Hepatocyte (in vitro differentiated cells): ENCODE measurements around the gene NHSL2. TPM values are rescaled to one million over a fixed set of nuclear protein-coding genes. Genes with fewer than 3 reads are reported as not detected.

ENCODE experiments used
- DNase-seq: peaks from one replicate; pipeline ENCODE4 v3.0.0-alpha.2; 2016; ENCODE audit warnings: low spot score
- H2AFZ ChIP-seq: fragments of 200-600 bp; sonication (generic); 2 replicates; pipeline ENCODE4 v1.6.0; 2016; ENCODE audit warnings: antibody characterized with exemption, mild to moderate bottlenecking
- H3K27ac ChIP-seq: fragments of 200-600 bp; sonication (generic); 2 replicates; pipeline ENCODE4 v1.5.1; 2016; ENCODE audit warnings: mild to moderate bottlenecking
- H3K27me3 ChIP-seq: fragments of 200-600 bp; sonication (generic); 2 replicates; pipeline ENCODE4 v1.6.1; 2016
- H3K36me3 ChIP-seq: fragments of 200-600 bp; sonication (generic); replicated peaks from 2 replicates; pipeline ENCODE4 v1.5.1; 2016; ENCODE audit warnings: low read depth; ENCODE audit not compliant: insufficient read depth
- H3K4me1 ChIP-seq: fragments of 200-600 bp; sonication (generic); 2 replicates; pipeline ENCODE4 v1.5.1; 2016; ENCODE audit warnings: mild to moderate bottlenecking, moderate library complexity; ENCODE audit not compliant: insufficient read depth
- H3K4me2 ChIP-seq: fragments of 200-600 bp; sonication (generic); 2 replicates; pipeline ENCODE4 v1.6.0; 2016
- H3K4me3 ChIP-seq: fragments of 200-600 bp; sonication (generic); 2 replicates; pipeline ENCODE4 v1.5.1; 2016; ENCODE audit warnings: mild to moderate bottlenecking
- H3K79me2 ChIP-seq: fragments of 200-600 bp; sonication (generic); 2 replicates; pipeline ENCODE4 v1.6.0; 2017; ENCODE audit warnings: mild to moderate bottlenecking
- H3K9me2 ChIP-seq: fragments of 200-600 bp; sonication (generic); replicated peaks from 2 replicates; pipeline ENCODE4 v1.6.0; 2017; ENCODE audit warnings: mild to moderate bottlenecking; ENCODE audit not compliant: insufficient read depth
- H3K9me3 ChIP-seq: fragments of 200-600 bp; sonication (generic); 2 replicates; pipeline ENCODE4 v1.5.1; 2016; ENCODE audit warnings: low read depth, mild to moderate bottlenecking
- H4K20me1 ChIP-seq: fragments of 200-600 bp; sonication (generic); 2 replicates; pipeline ENCODE4 v1.6.0; 2016; ENCODE audit warnings: mild to moderate bottlenecking; ENCODE audit not compliant: insufficient read depth, poor library complexity, severe bottlenecking
- EZH2 ChIP-seq: fragments of 200-600 bp; sonication (generic); IDR thresholded peaks from 2 replicates; pipeline ENCODE4 v1.6.1; 2016; ENCODE audit warnings: antibody characterized with exemption, mild to moderate bottlenecking, borderline replicate concordance
- EZH2phosphoT487 ChIP-seq: fragments of 200-600 bp; sonication (generic); IDR thresholded peaks from one replicate; pipeline ENCODE4 v1.6.1; 2018; ENCODE audit warnings: antibody characterized with exemption, mild to moderate bottlenecking, low read depth, moderate library complexity; ENCODE audit not compliant: unreplicated experiment, severe bottlenecking
- WGBS: methylation state at CpG from one replicate; pipeline ENCODE4 v1.1.6; 2016; ENCODE audit warnings: low lambda C conversion rate; ENCODE audit errors: missing lambda C conversion rate; 5-methylcytosine and 5-hydroxymethylcytosine counted together
- polyA plus RNA-seq: library from polyadenylated mRNA; unstranded; fragments of >200 nt; fragmentation: Nextera tagmentation; extraction: Ambion mirVana; gene quantifications from 2 replicates; pipeline ENCODE4 v1.2.1, GENCODE V29; 2016
- total RNA-seq: library from RNA; depleted of rRNA; stranded (reverse); fragments of >200 nt; gene quantifications from 2 replicates; pipeline ENCODE4 v1.2.3, GENCODE V29; 2014
- TF ChIP-seq, protein P1 (sequence below): fragments of 200-600 bp; sonication (generic); IDR thresholded peaks from 2 replicates; pipeline ENCODE4 v1.5.1; 2016; ENCODE audit warnings: antibody characterized with exemption, mild to moderate bottlenecking; ENCODE audit not compliant: poor library complexity

NHSL2 gene
- total and polyA plus RNA-seq, 2 experiments from 2014 or later: 2.3 to 3.2 TPM

DNA sequence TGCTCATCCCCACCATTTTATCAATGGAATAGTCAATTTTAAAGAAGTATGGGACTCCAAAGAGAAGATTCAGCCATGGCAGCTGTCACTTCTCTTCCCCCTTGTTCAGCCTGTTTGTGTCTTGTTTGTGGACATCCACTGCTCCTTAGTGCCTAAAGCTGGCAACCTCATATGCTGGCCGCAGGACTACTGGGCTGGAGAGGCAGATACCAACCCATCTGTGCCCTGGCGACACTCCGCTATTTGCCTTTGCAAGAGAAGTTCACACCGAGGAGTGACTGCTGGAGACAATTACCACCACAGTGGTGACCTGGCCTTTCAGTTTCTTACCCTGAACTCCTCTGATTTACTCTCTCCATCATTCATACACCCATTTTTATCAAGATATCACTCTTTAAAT is 64.3 kb downstream of the NHSL2 start:
- no peak overlapping the region for H3K27ac ChIP-seq
- H3K4me3 ChIP-seq: no peak overlapping the region
- H3K4me1 ChIP-seq: no peaks in the 10 kb centered on the region
- H3K4me2 ChIP-seq: no peak overlapping the region
- TF ChIP-seq, protein P1, sequence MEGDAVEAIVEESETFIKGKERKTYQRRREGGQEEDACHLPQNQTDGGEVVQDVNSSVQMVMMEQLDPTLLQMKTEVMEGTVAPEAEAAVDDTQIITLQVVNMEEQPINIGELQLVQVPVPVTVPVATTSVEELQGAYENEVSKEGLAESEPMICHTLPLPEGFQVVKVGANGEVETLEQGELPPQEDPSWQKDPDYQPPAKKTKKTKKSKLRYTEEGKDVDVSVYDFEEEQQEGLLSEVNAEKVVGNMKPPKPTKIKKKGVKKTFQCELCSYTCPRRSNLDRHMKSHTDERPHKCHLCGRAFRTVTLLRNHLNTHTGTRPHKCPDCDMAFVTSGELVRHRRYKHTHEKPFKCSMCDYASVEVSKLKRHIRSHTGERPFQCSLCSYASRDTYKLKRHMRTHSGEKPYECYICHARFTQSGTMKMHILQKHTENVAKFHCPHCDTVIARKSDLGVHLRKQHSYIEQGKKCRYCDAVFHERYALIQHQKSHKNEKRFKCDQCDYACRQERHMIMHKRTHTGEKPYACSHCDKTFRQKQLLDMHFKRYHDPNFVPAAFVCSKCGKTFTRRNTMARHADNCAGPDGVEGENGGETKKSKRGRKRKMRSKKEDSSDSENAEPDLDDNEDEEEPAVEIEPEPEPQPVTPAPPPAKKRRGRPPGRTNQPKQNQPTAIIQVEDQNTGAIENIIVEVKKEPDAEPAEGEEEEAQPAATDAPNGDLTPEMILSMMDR: no peak
- TF ChIP-seq EZH2phosphoT487: no peak
- no peak overlapping the region for H2AFZ ChIP-seq
- WGBS: 85% methylated on average over 4 of the region's 4 CpGs
- no peaks in the 10 kb centered on the region for H3K9me2 ChIP-seq
- H3K27me3 ChIP-seq: no peaks in the 10 kb centered on the region
- H3K79me2 ChIP-seq: no peaks in the 10 kb centered on the region
- no peaks in the 10 kb centered on the region for H4K20me1 ChIP-seq
- H3K36me3 ChIP-seq: no peaks in the 10 kb centered on the region
- no peaks in the 10 kb centered on the region for H3K9me3 ChIP-seq
- no peak for DNase-seq

DNA sequence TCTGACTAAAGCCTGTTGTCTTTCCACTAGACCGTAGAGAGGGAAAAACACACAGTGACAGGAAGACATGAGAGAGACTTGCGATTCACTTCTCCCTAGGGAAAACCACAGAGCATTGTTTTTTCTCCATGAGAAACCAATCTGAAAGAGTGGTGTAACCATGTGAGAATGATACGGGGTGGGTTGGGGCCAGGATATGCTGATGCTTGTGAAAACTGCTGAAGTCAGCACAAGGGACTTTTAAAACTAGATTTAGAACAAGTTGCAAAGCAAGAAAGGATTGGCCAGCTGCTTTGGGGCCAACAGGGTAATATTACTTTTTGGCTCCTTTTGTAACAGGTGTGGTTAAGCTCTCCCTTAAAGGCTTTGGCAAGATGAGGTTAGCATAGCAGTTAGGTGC is 66.1 kb downstream of the NHSL2 start:
- TF ChIP-seq EZH2phosphoT487 (no peak), EZH2 (no peak)
- H3K4me1 ChIP-seq: no peaks in the 10 kb centered on the region

DNA sequence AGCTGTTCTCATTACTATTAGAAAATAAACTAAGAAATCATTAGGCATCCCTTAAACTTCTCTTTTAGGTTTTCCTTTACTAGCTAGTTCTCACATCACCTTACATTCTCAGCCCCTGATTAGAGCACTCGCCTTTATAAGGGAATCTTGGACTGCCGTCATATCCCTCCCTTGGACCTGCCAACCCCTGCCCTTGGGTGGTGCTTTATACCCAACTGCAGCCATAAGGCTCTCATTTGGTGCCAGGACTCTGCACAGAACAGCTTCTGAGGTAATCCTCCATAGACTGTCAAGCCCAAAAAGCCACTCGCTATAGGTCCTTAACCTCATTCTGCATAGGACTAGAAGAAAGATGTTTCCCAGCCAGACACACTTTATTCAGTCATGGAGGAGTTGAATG is 67.5 kb downstream of the NHSL2 start:
- WGBS: 84% methylated on average over 3 of the region's 3 CpGs
- Histone ChIP-seq H3K9me3 (no peaks in the 10 kb centered on the region), H4K20me1 (no peaks in the 10 kb centered on the region)

More for the DNA sequence above, 66.1 kb downstream of the NHSL2 start:
- Histone ChIP-seq H2AFZ (no peak overlapping the region), H3K9me3 (no peaks in the 10 kb centered on the region), H3K9me2 (no peaks in the 10 kb centered on the region), H3K79me2 (no peaks in the 10 kb centered on the region), H3K4me2 (no peak overlapping the region), H4K20me1 (no peaks in the 10 kb centered on the region), H3K27ac (no peak overlapping the region), H3K36me3 (no peaks in the 10 kb centered on the region), H3K4me3 (no peak overlapping the region), H3K27me3 (no peaks in the 10 kb centered on the region)
- DNase-seq: no peak
- WGBS: 63% methylated on average over 3 of the region's 3 CpGs

DNA sequence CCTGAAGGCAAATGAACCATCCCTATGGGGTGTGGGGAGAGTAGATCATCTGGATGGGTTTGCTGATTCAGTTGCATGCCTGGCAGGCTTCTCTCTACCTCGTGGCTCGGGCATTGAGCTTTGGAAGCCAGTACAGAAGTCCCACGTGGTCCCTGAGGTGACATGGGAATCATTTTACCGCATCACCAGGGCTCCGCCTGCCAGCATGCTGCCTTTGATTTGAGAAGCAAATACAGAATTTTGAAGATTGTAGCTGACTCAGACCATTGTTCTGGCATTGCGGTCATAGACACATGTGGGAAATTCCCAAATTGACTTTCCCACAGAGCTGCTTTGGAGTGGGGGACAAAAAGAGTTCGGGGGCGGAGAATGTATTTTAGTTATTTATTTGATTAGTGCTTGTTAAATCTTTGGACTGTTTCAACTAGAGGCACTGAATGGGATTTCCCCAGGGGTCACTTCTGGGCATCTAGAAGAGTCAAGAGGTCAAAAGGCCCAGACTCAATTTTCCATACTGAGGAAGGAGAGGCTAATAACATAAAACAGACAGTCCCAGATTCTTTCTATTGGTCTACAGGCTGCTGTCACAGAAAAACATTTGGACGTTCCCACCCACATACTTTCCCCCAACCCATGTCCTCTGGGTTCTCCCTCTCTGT is 79.3 kb downstream of the NHSL2 start:
- H3K36me3 ChIP-seq: no peaks in the 10 kb centered on the region
- H3K27me3 ChIP-seq: no peaks in the 10 kb centered on the region
- H3K4me3 ChIP-seq: no peak overlapping the region
- no peaks in the 10 kb centered on the region for H3K79me2 ChIP-seq
- H2AFZ ChIP-seq: no peak overlapping the region
- DNase-seq: no peak
- no peaks in the 10 kb centered on the region for H3K4me1 ChIP-seq
- 63% methylated on average over 9 of the region's 9 CpGs for WGBS
- no peaks in the 10 kb centered on the region for H3K9me2 ChIP-seq
- no peaks in the 10 kb centered on the region for H4K20me1 ChIP-seq
- H3K9me3 ChIP-seq: no peaks in the 10 kb centered on the region
- TF ChIP-seq, protein P1: no peak
- TF ChIP-seq EZH2phosphoT487: no peak
- TF ChIP-seq EZH2: no peak
- no peak overlapping the region for H3K27ac ChIP-seq
- no peak overlapping the region for H3K4me2 ChIP-seq

More for the DNA sequence above, 67.5 kb downstream of the NHSL2 start:
- Histone ChIP-seq H3K4me1 (no peaks in the 10 kb centered on the region), H3K79me2 (no peaks in the 10 kb centered on the region), H3K36me3 (no peaks in the 10 kb centered on the region), H3K9me2 (no peaks in the 10 kb centered on the region), H3K4me3 (no peak overlapping the region), H3K27me3 (no peaks in the 10 kb centered on the region), H3K4me2 (no peak overlapping the region), H3K27ac (no peak overlapping the region), H2AFZ (no peak overlapping the region)
- DNase-seq: no peak
- no peak for TF ChIP-seq EZH2phosphoT487
- no peak for TF ChIP-seq EZH2
- TF ChIP-seq, protein P1: no peak
